OCI-LY1 (cell line): ENCODE results near the gene RIMBP3C.

Source experiments
- H2AFZ ChIP-seq: fragments of 200-600 bp; sonication (generic), shearing (Covaris generic); 2 replicates; pipeline ENCODE4 v1.6.0; 2014; ENCODE audit warnings: antibody characterized with exemption, mild to moderate bottlenecking, low read length
- H3F3A ChIP-seq: fragments of 200-600 bp; sonication (generic), shearing (Covaris generic); 2 replicates; pipeline ENCODE4 v1.6.0; 2014; ENCODE audit warnings: mild to moderate bottlenecking, antibody characterized with exemption, low read length, moderate library complexity; ENCODE audit not compliant: insufficient read depth
- H3K27ac ChIP-seq: fragments of 200-600 bp; sonication (generic); 2 replicates; pipeline ENCODE4 v1.5.1; 2014; ENCODE audit warnings: low read length, mixed run types, mild to moderate bottlenecking, low read depth; ENCODE audit not compliant: poor library complexity, severe bottlenecking
- H3K27me3 ChIP-seq: fragments of 200-600 bp; sonication (generic); 2 replicates; pipeline ENCODE4 v1.6.0; 2014; ENCODE audit warnings: antibody characterized with exemption, mild to moderate bottlenecking, low read length, moderate library complexity; ENCODE audit not compliant: insufficient read depth
- H3K36me3 ChIP-seq: fragments of 200-600 bp; sonication (generic); 2 replicates; pipeline ENCODE4 v1.6.1; 2014; ENCODE audit warnings: mild to moderate bottlenecking, antibody characterized with exemption, low read length, moderate library complexity, mixed read lengths; ENCODE audit not compliant: insufficient read depth
- H3K4me1 ChIP-seq: fragments of 200-600 bp; sonication (generic); 2 replicates; pipeline ENCODE4 v1.5.1; 2014; ENCODE audit warnings: mild to moderate bottlenecking, low read length, moderate library complexity; ENCODE audit not compliant: insufficient read depth, severe bottlenecking
- H3K4me2 ChIP-seq: fragments of 200-600 bp; sonication (generic), shearing (Covaris generic); 2 replicates; pipeline ENCODE4 v1.6.1; 2014; ENCODE audit warnings: low read length
- H3K4me3 ChIP-seq: fragments of 200-600 bp; sonication (generic); 2 replicates; pipeline ENCODE4 v1.5.1; 2014; ENCODE audit warnings: low read length, low read depth, mild to moderate bottlenecking, mixed read lengths; ENCODE audit not compliant: poor library complexity, severe bottlenecking
- H3K79me2 ChIP-seq: fragments of 200-600 bp; shearing (Covaris generic); 2 replicates; pipeline ENCODE4 v1.6.1; 2016; ENCODE audit warnings: mixed run types, low read length, mixed read lengths; ENCODE audit not compliant: insufficient read depth
- H3K9ac ChIP-seq: fragments of 200-600 bp; sonication (generic), shearing (Covaris generic); 2 replicates; pipeline ENCODE4 v1.6.1; 2014; ENCODE audit warnings: mild to moderate bottlenecking, low read length, mixed read lengths
- H3K9me2 ChIP-seq: fragments of 200-600 bp; sonication (generic), shearing (Covaris generic); 2 replicates; pipeline ENCODE4 v1.6.1; 2014; ENCODE audit warnings: low read depth, mild to moderate bottlenecking, low read length, mixed read lengths
- H3K9me3 ChIP-seq: fragments of 200-600 bp; shearing (Covaris generic); 2 replicates; pipeline ENCODE4 v1.6.1; 2014; ENCODE audit warnings: low read length, mixed read lengths
- H4K20me1 ChIP-seq: fragments of 200-600 bp; sonication (generic), shearing (Covaris generic); 2 replicates; pipeline ENCODE4 v1.6.0; 2016; ENCODE audit warnings: mild to moderate bottlenecking, low read length; ENCODE audit not compliant: insufficient read depth
- CTCF ChIP-seq: fragments of 200-600 bp; sonication (generic), shearing (Covaris generic); IDR thresholded peaks from 2 replicates; pipeline ENCODE4 v1.5.1; 2017; ENCODE audit warnings: mild to moderate bottlenecking, antibody characterized with exemption, low read length, moderate library complexity, mixed read lengths
- EZH2 ChIP-seq: fragments of 200-600 bp; sonication (generic), shearing (Covaris generic); IDR thresholded peaks from 2 replicates; pipeline ENCODE4 v1.8.0; 2017; ENCODE audit warnings: borderline replicate concordance, mixed run types, mild to moderate bottlenecking, antibody characterized with exemption, low read length, moderate library complexity, mixed read lengths

The RIMBP3C gene

GRCh38 chr22:21594865-21595452 is 43.7 kb upstream of the RIMBP3C start:
- Histone ChIP-seq H3F3A (no peaks in the 10 kb centered on the region), H3K9me3 (no peaks in the 10 kb centered on the region), H3K9me2 (no peaks in the 10 kb centered on the region), H3K4me2 (no peak overlapping the region), H3K4me3 (no peak overlapping the region), H3K27ac (no peak overlapping the region), H3K9ac (no peak overlapping the region), H3K79me2 (peaks cover 83% of the 10 kb centered on the region), H3K4me1 (peaks cover 19% of the 10 kb centered on the region), H3K27me3 (no peaks in the 10 kb centered on the region), H4K20me1 (no peaks in the 10 kb centered on the region), H2AFZ (no peak overlapping the region), H3K36me3 (peaks cover 60% of the 10 kb centered on the region)
- TF ChIP-seq EZH2 (no peak), CTCF (no peak)

- H3K9me3 ChIP-seq = no peaks in the 10 kb centered on the region
- no peak overlapping the region for H3K4me3 ChIP-seq
- no peaks in the 10 kb centered on the region for H4K20me1 ChIP-seq
- peaks cover 48% of the 10 kb centered on the region for H3K36me3 ChIP-seq
- peaks cover 19% of the 10 kb centered on the region for H3K4me1 ChIP-seq
- H3K79me2 ChIP-seq = peaks cover 80% of the 10 kb centered on the region
- no peaks in the 10 kb centered on the region for H3K9me2 ChIP-seq
- H3K4me2 ChIP-seq = no peak overlapping the region
- no peak overlapping the region for H3K9ac ChIP-seq
- no peak overlapping the region for H3K27ac ChIP-seq
- H3K27me3 ChIP-seq = no peaks in the 10 kb centered on the region
- no peaks in the 10 kb centered on the region for H3F3A ChIP-seq
- H2AFZ ChIP-seq = no peak overlapping the region
- TF ChIP-seq CTCF = no peak; the same call in 1 of the 2 replicates
- TF ChIP-seq EZH2 = no peak
These were observed 42.4 kb upstream of the RIMBP3C start for GRCh38 chr22:21593406-21594232.

GRCh38 chr22:21592422-21592821 is 41.2 kb upstream of the RIMBP3C start:
- no peak for TF ChIP-seq EZH2
- no peak for TF ChIP-seq CTCF
- no peak overlapping the region for H3K9ac ChIP-seq
- peaks cover 29% of the 10 kb centered on the region for H3K4me1 ChIP-seq
- H3K9me2 ChIP-seq = no peaks in the 10 kb centered on the region
- H3K4me3 ChIP-seq = no peak overlapping the region
- no peaks in the 10 kb centered on the region for H3F3A ChIP-seq
- H4K20me1 ChIP-seq = no peaks in the 10 kb centered on the region
- no peaks in the 10 kb centered on the region for H3K9me3 ChIP-seq
- H3K27me3 ChIP-seq = no peaks in the 10 kb centered on the region
- no peak overlapping the region for H3K27ac ChIP-seq
- H3K4me2 ChIP-seq = no peak overlapping the region
- H3K79me2 ChIP-seq = peaks cover 82% of the 10 kb centered on the region
- peaks cover 48% of the 10 kb centered on the region for H3K36me3 ChIP-seq
- H2AFZ ChIP-seq = no peak overlapping the region
